ENCODE measurements around the gene H3-3A.

- TF ChIP-seq CTCF (conservative IDR thresholded peaks at IDR 0.05) (no peak), ZFX (IDR thresholded peaks at IDR 0.05) (no peak)
Observed at GRCh38 chr1:226112626-226113025, 50.1 kb downstream of the H3-3A start.

All from C4-2B (cell line).